ENCODE data around the gene ABCA9.
"Not testable (repeated sequence)": the region's sequence is repeated elsewhere in the genome, so short reads cannot be mapped to it uniquely, and the experiment has no call there.

Gene ABCA9

DNA sequence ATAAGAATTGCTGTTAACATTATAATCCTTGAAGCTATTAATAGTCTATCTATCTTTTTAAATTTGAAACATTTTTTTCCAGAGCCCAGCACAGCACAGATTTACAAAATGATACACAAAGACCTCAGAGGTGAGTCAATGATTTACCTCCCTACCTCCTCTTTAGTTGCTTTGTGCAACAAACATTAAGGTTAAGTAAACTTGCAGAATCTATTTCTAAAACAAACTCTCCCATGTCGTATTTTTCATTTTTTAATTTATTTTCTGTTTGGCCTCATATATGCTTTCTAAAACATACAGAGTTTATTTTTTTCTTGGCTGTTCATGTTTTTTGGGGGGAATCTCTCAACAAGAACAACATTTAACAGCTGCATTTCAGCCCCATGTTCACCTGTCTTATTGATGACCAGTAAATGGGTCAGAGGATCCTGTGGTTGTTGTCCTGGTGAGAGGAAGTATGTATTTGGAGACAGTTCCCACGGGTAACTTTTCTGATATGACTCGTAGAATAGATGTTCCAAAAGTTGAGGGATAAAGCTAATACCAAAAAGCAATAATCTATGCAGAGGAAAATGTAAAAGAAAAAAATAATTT is 42.6 kb downstream of the ABCA9 start:
- DNase-seq = no peak

DNA sequence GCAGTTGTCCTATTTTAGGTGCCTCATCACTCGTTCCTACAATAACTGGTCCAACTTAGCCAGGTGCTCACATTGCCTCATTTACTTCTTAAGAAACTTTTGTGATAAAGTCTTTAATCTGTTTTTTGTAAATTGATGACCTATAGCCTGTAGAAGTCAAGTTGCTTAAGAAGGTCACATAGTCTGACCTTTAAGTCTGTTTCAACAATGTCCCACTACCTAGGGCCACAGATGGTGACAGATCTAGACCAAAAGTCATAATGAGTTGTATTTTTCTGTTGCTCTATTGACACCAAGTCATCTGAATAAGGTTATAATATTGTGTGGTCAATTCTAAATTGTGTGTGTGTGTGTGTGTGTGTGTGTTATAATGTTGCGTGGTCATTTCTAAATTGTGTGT is 45.1 kb downstream of the ABCA9 start:
- no peak for DNase-seq

- no peak for DNase-seq
These were observed 47.6 kb downstream of the ABCA9 start for GRCh38 chr17:69012895-69013805.

- DNase-seq = no peak
These were observed 50.8 kb downstream of the ABCA9 start for GRCh38 chr17:69009930-69010329.

- not testable (repeated sequence) for DNase-seq
These were observed 56.0 kb downstream of the ABCA9 start for GRCh38 chr17:69004759-69005158.

- not testable (repeated sequence) for DNase-seq
These were observed 61.0 kb downstream of the ABCA9 start for GRCh38 chr17:68999743-69000142.

DNA sequence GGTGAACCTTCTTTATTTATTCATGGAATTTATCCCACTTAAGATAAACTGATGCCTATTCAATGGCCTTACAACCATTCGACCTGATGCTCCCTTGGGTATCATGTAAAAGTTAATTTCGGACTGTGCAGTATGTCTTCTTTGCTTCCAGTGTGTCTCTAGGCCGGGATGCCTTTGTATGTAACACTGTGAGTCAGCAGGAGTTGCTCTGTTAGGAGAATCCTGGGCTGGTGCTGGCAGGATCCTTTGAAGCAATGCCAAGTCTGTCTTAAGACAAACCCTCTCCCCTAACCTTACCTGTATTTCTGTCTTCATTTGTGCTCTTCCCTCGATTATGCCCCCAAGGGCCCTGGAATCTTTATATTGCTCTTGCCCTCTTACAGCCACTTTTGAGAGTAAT is 67.6 kb downstream of the ABCA9 start:
- no peak for DNase-seq

DNA sequence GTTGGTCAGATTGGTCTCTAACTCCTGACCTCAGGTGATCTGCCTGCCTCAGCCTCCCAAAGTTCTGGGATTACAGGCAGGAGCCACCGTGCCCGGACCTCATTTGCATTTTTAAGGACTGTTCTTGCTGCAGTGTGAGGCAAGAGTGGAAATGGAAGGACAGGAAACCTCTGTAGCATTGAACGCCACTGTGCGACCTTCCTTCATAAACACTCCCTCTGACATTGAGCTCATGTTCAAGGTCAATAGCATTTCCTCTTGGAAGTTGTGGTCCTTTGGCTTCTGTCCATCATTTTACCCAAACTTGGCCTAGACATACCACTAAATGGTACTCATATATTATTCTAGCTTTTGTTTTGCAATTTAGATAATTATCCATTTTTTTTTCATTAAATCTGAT is 72.8 kb downstream of the ABCA9 start:
- DNase-seq = no peak

- no peak for DNase-seq
These were observed 79.4 kb downstream of the ABCA9 start for GRCh38 chr17:68981288-68981687.

GRCh38 chr17:68973098-68973846 is 87.5 kb downstream of the ABCA9 start:
- no peak for DNase-seq

DNA sequence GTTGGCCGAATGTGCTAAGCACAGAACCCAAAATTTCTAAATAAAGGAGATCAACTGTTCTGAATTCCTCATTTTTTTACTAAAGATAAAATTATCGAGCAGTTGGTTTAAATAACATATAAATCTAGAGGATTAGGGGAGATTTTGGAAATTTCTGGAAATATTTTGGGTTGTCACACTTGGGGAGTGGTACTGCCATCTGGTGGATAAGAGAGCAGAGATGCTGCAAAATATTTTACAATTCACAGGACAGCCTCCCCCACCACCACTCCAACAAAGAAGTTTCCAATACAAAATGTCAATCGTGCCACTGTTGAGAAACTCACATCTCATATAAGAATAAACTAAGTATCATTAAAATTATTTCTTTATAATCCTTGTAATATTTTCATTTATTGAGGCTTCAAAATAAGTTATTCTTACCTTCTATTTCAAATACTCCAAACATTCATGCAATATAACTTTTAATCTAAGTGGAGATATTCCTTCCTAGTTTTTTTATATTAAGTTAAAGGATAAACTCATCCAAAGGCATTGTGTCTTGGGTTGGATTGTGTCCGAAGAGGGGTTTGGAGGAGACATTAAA is 88.5 kb downstream of the ABCA9 start:
- no peak for DNase-seq

DNA sequence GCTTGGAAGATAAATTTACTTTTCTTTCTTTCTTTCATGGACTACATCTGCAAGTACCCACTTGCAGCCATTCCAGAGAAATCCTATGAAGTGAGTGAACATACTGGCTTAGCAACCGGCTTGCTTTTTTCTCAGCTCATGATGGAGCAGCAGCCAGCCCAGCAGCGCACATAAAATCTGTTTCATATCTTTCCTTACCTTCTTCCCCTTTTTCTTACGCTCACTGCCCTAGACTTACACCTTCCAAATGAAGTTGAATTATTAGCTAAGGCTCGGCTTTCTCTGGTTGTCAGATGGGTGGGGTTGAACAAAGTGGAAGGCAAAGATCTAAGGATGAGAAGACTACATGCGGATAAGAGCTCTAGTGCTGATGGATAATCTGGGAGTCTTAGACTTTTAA is 91.6 kb downstream of the ABCA9 start:
- DNase-seq = no peak

DNA sequence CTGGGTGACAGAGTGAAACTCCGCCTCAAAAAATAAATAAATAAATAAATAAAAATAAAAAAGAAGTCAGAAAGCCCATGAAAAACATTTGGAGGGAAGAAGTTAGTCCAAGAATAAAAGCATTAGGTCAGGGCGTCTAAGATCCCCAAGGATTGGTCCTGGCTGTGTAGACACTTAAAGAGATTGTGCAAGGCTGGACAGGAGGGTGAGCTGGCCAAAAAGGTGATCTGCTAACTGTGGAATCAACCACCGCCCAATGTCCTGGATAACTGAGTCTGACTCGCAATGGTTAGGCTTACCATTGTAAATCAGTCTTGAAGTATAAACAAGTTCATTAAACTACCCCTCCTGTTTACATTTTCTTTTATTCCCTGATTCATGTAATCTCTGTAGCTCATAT is 96.8 kb downstream of the ABCA9 start:
- no peak for DNase-seq

DNA sequence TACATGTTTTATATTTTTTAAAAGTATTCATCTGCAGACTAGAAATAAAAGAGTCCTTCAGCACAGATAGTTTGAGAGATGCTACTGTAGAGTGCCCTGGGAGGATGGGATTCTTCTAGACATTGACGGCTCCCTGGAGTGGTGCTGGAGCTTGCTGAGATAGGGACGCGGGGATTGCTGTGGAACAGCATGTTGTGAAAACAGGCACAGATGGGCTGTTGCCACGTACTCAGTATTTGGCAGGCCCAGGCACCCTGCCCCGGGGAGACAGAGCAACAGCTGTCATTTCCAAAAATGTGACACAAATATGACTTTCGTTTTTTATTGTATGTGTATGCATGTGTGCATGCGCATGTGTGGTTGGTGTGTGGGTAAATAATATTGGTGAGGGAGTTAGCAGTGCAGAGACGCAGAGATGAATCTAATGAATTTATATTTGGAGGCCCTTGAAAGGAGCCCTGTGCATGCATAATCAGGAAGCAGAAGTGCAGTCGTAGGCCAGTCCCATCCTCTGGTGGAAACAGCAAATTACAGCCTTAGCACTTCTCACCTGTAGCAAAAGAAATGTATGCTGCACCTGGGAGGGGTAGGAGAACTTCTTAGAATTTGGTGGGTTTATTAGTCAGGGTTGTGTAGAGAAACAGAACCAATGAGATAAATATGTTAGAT is 99.4 kb downstream of the ABCA9 start:
- DNase-seq = no peak

GRCh38 chr17:68959117-68959516 is 101.6 kb downstream of the ABCA9 start:
- DNase-seq = not testable (repeated sequence)

- DNase-seq = no peak
These were observed 102.8 kb downstream of the ABCA9 start for GRCh38 chr17:68957944-68958343.

GRCh38 chr17:68955181-68955841 is 105.4 kb downstream of the ABCA9 start, which contains the start of gene ABCA8:
Gene ABCA8, minus strand, starts transcription at chr17:68955392. Its CDS starts 13,358 bp downstream, at chr17:68942034.
- DNase-seq = no peak

GRCh38 chr17:68954146-68954896 is 106.4 kb downstream of the ABCA9 start:
- DNase-seq = no peak

DNA sequence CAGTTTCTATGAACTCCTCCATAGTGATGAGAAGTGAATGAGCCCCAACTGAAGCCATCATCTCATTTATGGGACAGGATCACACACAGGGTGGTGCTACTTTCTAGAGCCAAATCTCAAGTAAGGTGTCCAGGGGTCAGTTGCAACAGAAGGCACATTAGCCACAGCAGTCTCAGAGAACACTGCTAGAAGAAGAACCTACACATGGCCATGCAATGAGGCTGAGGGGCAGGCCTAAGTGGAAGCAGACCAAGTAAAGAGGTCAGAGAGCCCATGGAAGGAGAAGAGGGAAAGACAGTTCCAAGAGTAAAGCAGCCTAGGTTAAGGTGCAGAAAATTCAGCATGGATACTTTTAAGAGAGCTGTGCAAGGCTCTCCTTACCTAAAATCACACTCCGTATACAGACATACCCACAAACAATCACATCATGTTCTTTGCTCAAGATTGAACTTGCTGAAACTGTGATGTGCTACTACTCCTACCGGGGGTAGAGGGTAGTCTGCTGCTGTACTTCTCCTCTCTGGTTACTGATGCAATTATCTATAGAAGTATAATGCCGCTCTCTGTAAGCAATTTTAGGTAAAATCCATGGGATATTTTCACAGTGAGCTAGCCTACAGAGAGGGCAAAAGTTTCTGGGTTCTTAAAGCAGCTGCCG is 107.3 kb downstream of the ABCA9 start:
- no peak for DNase-seq

DNA sequence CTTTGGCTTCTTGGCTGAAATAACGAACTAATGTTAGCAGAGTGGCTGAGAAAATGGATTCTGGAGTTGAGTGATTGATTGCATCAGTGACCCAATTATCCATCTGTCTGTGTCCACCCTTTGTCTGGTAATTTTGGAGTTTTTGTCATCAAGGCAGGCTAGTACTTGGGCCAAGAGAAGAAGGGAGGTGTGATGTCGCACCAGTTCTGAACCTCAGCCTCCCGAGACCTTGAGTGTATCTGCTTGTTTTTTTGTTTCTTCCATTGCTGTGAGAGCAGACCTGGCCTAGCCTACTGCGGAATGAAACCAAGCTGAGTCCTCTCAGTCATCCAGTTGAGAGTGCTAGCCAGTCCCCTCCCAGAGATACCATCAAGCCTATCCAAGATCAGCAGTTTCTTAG is 110.0 kb downstream of the ABCA9 start:
- DNase-seq = no peak

DNA sequence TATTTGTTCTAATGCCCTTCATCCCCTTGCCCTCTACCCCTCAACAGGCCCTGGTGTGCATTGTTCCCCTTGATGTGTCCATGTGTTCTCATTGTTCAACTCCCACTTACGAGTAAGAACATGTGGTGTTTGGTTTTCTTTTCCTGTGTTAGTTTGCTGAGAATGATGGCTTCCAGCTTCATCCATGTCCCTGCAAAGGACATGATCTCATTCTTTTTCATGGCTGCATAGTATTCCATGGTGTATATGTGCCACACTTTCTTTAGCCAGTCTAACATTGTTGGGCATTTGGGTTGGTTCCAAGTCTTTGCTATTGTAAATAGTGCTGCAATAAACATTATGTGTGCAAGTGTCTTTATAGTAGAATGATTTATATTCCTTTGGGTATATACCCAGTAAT is 112.9 kb downstream of the ABCA9 start:
- not testable (repeated sequence) for DNase-seq
